ENCODE results near the gene DEPDC4.

DEPDC4 gene

GRCh38 chr12:100211698-100212097, 55.2 kb downstream of the DEPDC4 start:
- no peak for DNase-seq

- no peak for DNase-seq
Measured at GRCh38 chr12:100208834-100209233, 58.0 kb downstream of the DEPDC4 start.

- no peak for DNase-seq
Measured at GRCh38 chr12:100207311-100207710, 59.6 kb downstream of the DEPDC4 start.

- DNase-seq: no peak
Measured at GRCh38 chr12:100201604-100202423, 65.1 kb downstream of the DEPDC4 start.

- peak; percentile 98 for DNase-seq
Measured at GRCh38 chr12:100200463-100201181, 66.3 kb downstream of the DEPDC4 start, which contains the start of gene ACTR6. ACTR6 (plus strand) TSS chr12:100200815; CDS start chr12:100200852, 37 bp downstream.

GRCh38 chr12:100199347-100200149, 67.3 kb downstream of the DEPDC4 start:
- DNase-seq: peak; percentile 75

GRCh38 chr12:100199023-100199346, 67.9 kb downstream of the DEPDC4 start:
- no peak for DNase-seq

GRCh38 chr12:100197486-100197885, 69.4 kb downstream of the DEPDC4 start:
- DNase-seq: no peak

GRCh38 chr12:100193085-100193484, 73.8 kb downstream of the DEPDC4 start:
- no peak for DNase-seq
